Liver (tissue), 9 donors: ENCODE measurements around the gene PHAX. TPM values are rescaled to one million over a fixed set of nuclear protein-coding genes. Genes with fewer than 3 reads are reported as not detected.

Experiments used
- DNase-seq: peaks from one replicate; pipeline ENCODE4 v3.0.0-alpha.2; 2017; ENCODE audit warnings: low spot score
- H3K27ac ChIP-seq, 2 donors: one replicate each; pipeline ENCODE4 v1.7.0; 2013; ENCODE audit warnings: inconsistent platforms in 2 of 2, low read length in 2 of 2, control low read depth in 1 of 2, low read depth in 1 of 2, mild to moderate bottlenecking in 1 of 2
- H3K27me3 ChIP-seq, 4 donors: one replicate each; pipeline versions ENCODE4 v1.6.1 to v1.7.0; 2013; ENCODE audit warnings: low read length in 3 of 4, inconsistent platforms in 1 of 4, mild to moderate bottlenecking in 1 of 4, moderate library complexity in 1 of 4; ENCODE audit not compliant: control insufficient read depth in 4 of 4, insufficient read depth in 4 of 4
- H3K36me3 ChIP-seq, 4 donors: one replicate each; pipeline versions ENCODE4 v1.6.1 to v1.7.0; 2013; ENCODE audit warnings: low read length in 3 of 4, mild to moderate bottlenecking in 3 of 4, low read depth in 1 of 4, moderate library complexity in 1 of 4; ENCODE audit not compliant: control insufficient read depth in 4 of 4, insufficient read depth in 3 of 4
- H3K4me1 ChIP-seq, 4 donors: one replicate each; pipeline versions ENCODE4 v1.6.1 to v1.7.0; 2013; ENCODE audit warnings: low read length in 3 of 4, mild to moderate bottlenecking in 3 of 4, moderate library complexity in 1 of 4; ENCODE audit not compliant: control insufficient read depth in 4 of 4, insufficient read depth in 4 of 4
- H3K4me3 ChIP-seq, 3 donors: one replicate each; pipeline versions ENCODE4 v1.6.1 to v1.7.0; 2013; ENCODE audit warnings: low read length in 3 of 3, control low read depth in 1 of 3, low read depth in 1 of 3, mild to moderate bottlenecking in 1 of 3
- H3K9ac ChIP-seq, 2 donors: one replicate each; pipeline ENCODE4 v1.7.0; 2013; ENCODE audit warnings: low read length in 2 of 2, mild to moderate bottlenecking in 2 of 2, moderate library complexity in 2 of 2, control low read depth in 1 of 2, low read depth in 1 of 2
- H3K9me3 ChIP-seq, 4 donors: one replicate each; pipeline versions ENCODE4 v1.6.1 to v1.7.0; 2013; ENCODE audit warnings: low read length in 3 of 4; ENCODE audit not compliant: control insufficient read depth in 4 of 4
- ATF3 ChIP-seq: IDR thresholded peaks from 2 replicates; pipeline ENCODE4 v1.6.1; 2016; ENCODE audit warnings: antibody characterized with exemption
- CTCF ChIP-seq: fragments of 150-350 bp; IDR thresholded peaks from 2 replicates; pipeline ENCODE4 v1.5.1; 2017; ENCODE audit warnings: improper control_type of control experiment, low read depth, low read length; ENCODE audit not compliant: missing input control
- EGR1 ChIP-seq, 2 donors: IDR thresholded peaks; 2 replicates each; pipeline ENCODE4 v1.6.1; 2016 to 2018; ENCODE audit warnings: antibody characterized with exemption in 2 of 2, low read depth in 2 of 2
- FOXA1 ChIP-seq: IDR thresholded peaks from 2 replicates; pipeline ENCODE4 v1.6.1; 2016; ENCODE audit warnings: antibody characterized with exemption
- FOXA2 ChIP-seq: IDR thresholded peaks from 2 replicates; pipeline ENCODE4 v1.6.1; 2016; ENCODE audit warnings: antibody characterized with exemption
- GABPA ChIP-seq, 2 donors: IDR thresholded peaks in 1 of 2; conservative IDR thresholded peaks in 1 of 2; 2 replicates each; pipeline ENCODE4 v1.6.1; 2016; ENCODE audit warnings: antibody characterized with exemption in 2 of 2, mild to moderate bottlenecking in 1 of 2, moderate library complexity in 1 of 2
- HNF4G ChIP-seq: IDR thresholded peaks from 2 replicates; pipeline ENCODE4 v1.6.1; 2016; ENCODE audit warnings: antibody characterized with exemption
- JUND ChIP-seq, 2 donors: IDR thresholded peaks; 2 replicates each; pipeline ENCODE4 v1.6.1; 2016; ENCODE audit warnings: antibody characterized with exemption in 2 of 2
- MAX ChIP-seq: IDR thresholded peaks from 2 replicates; pipeline ENCODE4 v1.6.1; 2016; ENCODE audit warnings: antibody characterized with exemption
- NR2F2 ChIP-seq: IDR thresholded peaks from 2 replicates; pipeline ENCODE4 v1.6.1; 2016; ENCODE audit warnings: antibody characterized with exemption
- REST ChIP-seq: IDR thresholded peaks from 2 replicates; pipeline ENCODE4 v1.6.1; 2016; ENCODE audit warnings: antibody characterized with exemption, mild to moderate bottlenecking
- RXRA ChIP-seq, 2 donors: IDR thresholded peaks; 2 replicates each; pipeline ENCODE4 v1.6.1; 2017 to 2018; ENCODE audit warnings: antibody characterized with exemption in 2 of 2, mild to moderate bottlenecking in 1 of 2
- SP1 ChIP-seq: IDR thresholded peaks from 2 replicates; pipeline ENCODE4 v1.6.1; 2018; ENCODE audit warnings: antibody characterized with exemption, mild to moderate bottlenecking
- TAF1 ChIP-seq: conservative IDR thresholded peaks from 2 replicates; pipeline ENCODE4 v1.6.1; 2016; ENCODE audit warnings: antibody characterized with exemption, mild to moderate bottlenecking
- YY1 ChIP-seq: IDR thresholded peaks from 2 replicates; pipeline ENCODE4 v1.6.1; 2016; ENCODE audit warnings: antibody characterized with exemption, mild to moderate bottlenecking
- ZBTB33 ChIP-seq: IDR thresholded peaks from 2 replicates; pipeline ENCODE4 v1.6.1; 2016; ENCODE audit warnings: antibody characterized with exemption
- WGBS: extraction: QIAGEN DNeasy Blood & Tissue Kit; methylation state at CpG from one replicate; pipeline ENCODE4 v1.1.7; 2013; 5-methylcytosine and 5-hydroxymethylcytosine counted together
- polyA plus RNA-seq, 2 donors: library from polyadenylated mRNA; stranded (reverse) in 1 of 2; unstranded in 1 of 2; fragments of 200-250 nt in 1 of 2; fragments of >200 nt in 1 of 2; fragmentation: Nextera tagmentation in 1 of 2; extraction: Ambion mirVana in 1 of 2; gene quantifications; one replicate each; pipeline versions ENCODE4 v1.2.1 to v1.2.3, GENCODE V29; 2013 to 2015
- total RNA-seq, 2 donors: library from RNA; depleted of rRNA; stranded (reverse); fragments of >200 nt; gene quantifications; one replicate each; pipeline ENCODE4 v1.2.3, GENCODE V29; 2014
- donor health status: healthy.
- donor health status: healthy.
- donor health status: healthy.
- donor health status: healthy.
- donor health status: healthy.

PHAX gene
- total and polyA plus RNA-seq, 4 donors: 10.3 to 32.6 (median 25.1) TPM

GRCh38 chr5:126591549-126591948 is 9.2 kb upstream of the PHAX start:
- H3K36me3 ChIP-seq: peaks cover 0 to 9% (median 0%) of the 10 kb centered on the region in 4 donors
- peaks cover 0 to 38% (median 32%) of the 10 kb centered on the region in 4 donors for H3K4me1 ChIP-seq
- no peak overlapping the region for H3K9ac ChIP-seq
- H3K27me3 ChIP-seq: no peaks in the 10 kb centered on the region
- TF ChIP-seq ZBTB33: no peak
- no peak for TF ChIP-seq JUND (IDR thresholded peaks at IDR 0.05)
- no peak for TF ChIP-seq REST
- TF ChIP-seq MAX: no peak
- TF ChIP-seq EGR1 (IDR thresholded peaks at IDR 0.05; ENCODE audit: low read depth in 2 of 2): no peak
- TF ChIP-seq FOXA1: no peak
- TF ChIP-seq NR2F2: no peak
- TF ChIP-seq GABPA (IDR thresholded peaks at IDR 0.05 in 1 of 2, conservative IDR thresholded peaks at IDR 0.05 in 1 of 2): no peak
- TF ChIP-seq YY1: no peak
- TF ChIP-seq SP1: no peak
- TF ChIP-seq CTCF: no peak
- TF ChIP-seq FOXA2: no peak
- TF ChIP-seq ATF3: no peak
- no peak for TF ChIP-seq TAF1
- TF ChIP-seq HNF4G: no peak
- TF ChIP-seq RXRA (IDR thresholded peaks at IDR 0.05): no peak
- 96% methylated on average over 1 of the region's 1 CpG for WGBS
- no peaks in the 10 kb centered on the region for H3K9me3 ChIP-seq
- no peak for DNase-seq
- H3K4me3 ChIP-seq: no peak overlapping the region
- no peak overlapping the region for H3K27ac ChIP-seq
